Right hindlimb (tissue), 1 donor: ENCODE measurements around the gene ABCA2.
"Not testable (repeated sequence)": the region's sequence is repeated elsewhere in the genome, so short reads cannot be mapped to it uniquely, and the experiment has no call there.

Source experiments
- DNase-seq: peaks from one replicate; pipeline ENCODE4 v3.0.0-alpha.2; 2018

Gene ABCA2

GRCh38 chr9:137015540-137015930 is 12.5 kb downstream of the ABCA2 start:
- DNase-seq, result no peak

- DNase-seq, result no peak
These were observed 13.1 kb downstream of the ABCA2 start for GRCh38 chr9:137014776-137015539.

- no peak for DNase-seq
These were observed 13.9 kb downstream of the ABCA2 start for GRCh38 chr9:137014166-137014565.

GRCh38 chr9:137013571-137013940 is 14.5 kb downstream of the ABCA2 start:
- no peak for DNase-seq

- DNase-seq, result no peak
These were observed 15.1 kb downstream of the ABCA2 start for GRCh38 chr9:137012694-137013570.

GRCh38 chr9:137011907-137012675 is 15.9 kb downstream of the ABCA2 start:
- no peak for DNase-seq

- DNase-seq, result no peak
These were observed 16.9 kb downstream of the ABCA2 start for GRCh38 chr9:137011156-137011555.

- DNase-seq, result no peak
These were observed 17.9 kb downstream of the ABCA2 start for GRCh38 chr9:137009938-137010732.

- no peak for DNase-seq
These were observed 18.8 kb downstream of the ABCA2 start for GRCh38 chr9:137009217-137009616.

GRCh38 chr9:137008312-137008711 is 19.7 kb downstream of the ABCA2 start:
- no peak for DNase-seq

GRCh38 chr9:137007816-137008270 is 20.2 kb downstream of the ABCA2 start:
- no peak for DNase-seq

- DNase-seq, result no peak
These were observed 20.8 kb downstream of the ABCA2 start for GRCh38 chr9:137007108-137007815.

GRCh38 chr9:137006116-137007003 is 21.7 kb downstream of the ABCA2 start:
- DNase-seq, result no peak

- not testable (repeated sequence) for DNase-seq
These were observed 23.8 kb downstream of the ABCA2 start for GRCh38 chr9:137004285-137004684.

GRCh38 chr9:137002646-137003041 is 25.4 kb downstream of the ABCA2 start:
- DNase-seq, result no peak

- DNase-seq, result no peak
These were observed 26.0 kb downstream of the ABCA2 start for GRCh38 chr9:137001857-137002645.

GRCh38 chr9:137000177-137000930 is 27.7 kb downstream of the ABCA2 start:
- DNase-seq, result no peak

GRCh38 chr9:136997830-136998234 is 30.2 kb downstream of the ABCA2 start:
- DNase-seq, result no peak

- DNase-seq, result no peak
These were observed 30.7 kb downstream of the ABCA2 start for GRCh38 chr9:136997371-136997770.
